Measurements from ENCODE around the gene VPS37B.
A peak's percentile ranks its signal among the peaks of the same experiment; 100 is the strongest.
"Not testable (repeated sequence)": the region's sequence is repeated elsewhere in the genome, so short reads cannot be mapped to it uniquely, and the experiment has no call there.

VPS37B gene

DNA sequence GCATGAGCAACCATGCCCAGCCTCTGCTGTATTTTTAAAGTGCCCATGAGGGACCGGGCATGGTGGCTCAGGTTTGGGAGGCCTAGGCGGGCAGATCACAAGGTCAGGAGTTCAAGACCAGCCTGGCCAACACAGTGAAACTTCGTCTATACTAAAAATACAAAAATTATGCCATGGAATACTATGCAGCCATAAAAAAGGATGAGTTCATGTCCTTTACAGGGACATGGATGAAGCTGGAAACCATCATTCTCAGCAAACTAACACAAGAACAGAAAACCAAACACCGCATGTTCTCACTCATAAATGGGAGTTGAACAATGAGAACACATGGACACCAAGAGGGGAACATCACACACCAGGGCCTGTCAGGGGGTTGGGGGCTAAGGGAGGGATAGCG, 9.3 kb upstream of the VPS37B start:
- H2BK5ac ChIP-seq (ENCODE audit: low read depth, low read length, poor library complexity); H2BK12ac ChIP-seq (ENCODE audit: low read length); H2BK120ac ChIP-seq (ENCODE audit: insufficient read depth, low read length, poor library complexity); H3K9ac ChIP-seq (ENCODE audit: low read length); H3K27me3 ChIP-seq (ENCODE audit: insufficient read depth, low read length); H4K91ac ChIP-seq (ENCODE audit: low read depth, low read length); H2AK5ac ChIP-seq (ENCODE audit: low read length); H3K18ac ChIP-seq (ENCODE audit: low read length); H4K8ac ChIP-seq (ENCODE audit: low read depth, low read length); H3K4me1 ChIP-seq (ENCODE audit: control insufficient read depth in 1 of 2, insufficient read depth in 2 of 2, low read length in 2 of 2); H4K12ac ChIP-seq (ENCODE audit: low read depth, low read length); H3K4ac ChIP-seq (ENCODE audit: low read depth, low read length); H3K36me3 ChIP-seq (ENCODE audit: control insufficient read depth in 1 of 2, insufficient read depth in 2 of 2, low read length in 2 of 2); H3K4me2 ChIP-seq (ENCODE audit: low read length); H3K9me3 ChIP-seq (ENCODE audit: insufficient read depth, low read depth, low read length); H3K79me1 ChIP-seq (ENCODE audit: low read length); H3K14ac ChIP-seq (ENCODE audit: low read length); DNase-seq; H3K27ac ChIP-seq (ENCODE audit: low read depth, low read length); H3K79me2 ChIP-seq (ENCODE audit: control insufficient read depth, insufficient read depth, low read length, poor library complexity); H3K23ac ChIP-seq (ENCODE audit: low read length); H3K4me3 ChIP-seq (ENCODE audit: low read depth, low read length); H2AFZ ChIP-seq (ENCODE audit: insufficient read depth, low read length, poor library complexity): not testable (repeated sequence)
- no CpG with 5 or more reads among the region's 5 CpGs for WGBS (ENCODE audit: extremely low coverage, insufficient coverage, insufficient read length)

DNA sequence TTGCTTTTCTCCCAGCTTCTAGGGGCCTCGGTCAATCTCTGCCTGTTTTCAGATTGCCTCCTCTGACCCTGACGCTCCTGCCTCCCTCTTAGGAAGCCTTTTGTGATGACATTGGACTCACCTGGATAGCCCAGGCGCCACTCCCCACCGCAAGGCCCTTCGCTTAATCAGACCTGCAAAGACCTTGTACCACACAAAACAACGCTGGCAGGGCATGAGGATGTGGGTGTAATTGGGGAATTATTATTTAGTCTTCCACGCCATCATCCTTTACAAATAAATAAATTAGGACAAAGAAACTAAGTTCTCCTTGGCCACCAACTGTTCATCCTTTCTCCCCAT, 7.7 kb upstream of the VPS37B start:
- Histone ChIP-seq H3K18ac (ENCODE audit: low read length) (no peak overlapping the region), H3K23ac (ENCODE audit: low read length) (no peak overlapping the region), H2BK12ac (ENCODE audit: low read length) (no peak overlapping the region), H3K27ac (ENCODE audit: low read depth, low read length) (no peak overlapping the region), H4K8ac (ENCODE audit: low read depth, low read length) (no peak overlapping the region), H4K12ac (ENCODE audit: low read depth, low read length) (no peak overlapping the region), H3K9ac (ENCODE audit: low read length) (no peak overlapping the region), H3K4ac (ENCODE audit: low read depth, low read length) (no peak overlapping the region), H2BK5ac (ENCODE audit: low read depth, low read length, poor library complexity) (no peak overlapping the region), H4K91ac (ENCODE audit: low read depth, low read length) (no peak overlapping the region), H3K79me1 (ENCODE audit: low read length) (no peaks in the 10 kb centered on the region), H3K4me2 (ENCODE audit: low read length) (no peak overlapping the region), H3K79me2 (ENCODE audit: control insufficient read depth, insufficient read depth, low read length, poor library complexity) (no peaks in the 10 kb centered on the region), H2AFZ (ENCODE audit: insufficient read depth, low read length, poor library complexity) (no peak overlapping the region), H2AK5ac (ENCODE audit: low read length) (no peak overlapping the region), H3K27me3 (ENCODE audit: insufficient read depth, low read length) (no peaks in the 10 kb centered on the region), H3K36me3 (ENCODE audit: control insufficient read depth in 1 of 2, insufficient read depth in 2 of 2, low read length in 2 of 2) (no peaks in the 10 kb centered on the region), H2BK120ac (ENCODE audit: insufficient read depth, low read length, poor library complexity) (no peak overlapping the region), H3K14ac (ENCODE audit: low read length) (no peak overlapping the region), H3K4me1 (ENCODE audit: control insufficient read depth in 1 of 2, insufficient read depth in 2 of 2, low read length in 2 of 2) (peaks cover 0 to 2% of the 10 kb centered on the region in 2 experiments), H3K9me3 (ENCODE audit: insufficient read depth, low read depth, low read length) (peaks cover 2% of the 10 kb centered on the region), H3K4me3 (ENCODE audit: low read depth, low read length) (no peak overlapping the region)
- WGBS (ENCODE audit: extremely low coverage, insufficient coverage, insufficient read length), result no CpG with 5 or more reads among the region's 7 CpGs
- no peak for DNase-seq

DNA sequence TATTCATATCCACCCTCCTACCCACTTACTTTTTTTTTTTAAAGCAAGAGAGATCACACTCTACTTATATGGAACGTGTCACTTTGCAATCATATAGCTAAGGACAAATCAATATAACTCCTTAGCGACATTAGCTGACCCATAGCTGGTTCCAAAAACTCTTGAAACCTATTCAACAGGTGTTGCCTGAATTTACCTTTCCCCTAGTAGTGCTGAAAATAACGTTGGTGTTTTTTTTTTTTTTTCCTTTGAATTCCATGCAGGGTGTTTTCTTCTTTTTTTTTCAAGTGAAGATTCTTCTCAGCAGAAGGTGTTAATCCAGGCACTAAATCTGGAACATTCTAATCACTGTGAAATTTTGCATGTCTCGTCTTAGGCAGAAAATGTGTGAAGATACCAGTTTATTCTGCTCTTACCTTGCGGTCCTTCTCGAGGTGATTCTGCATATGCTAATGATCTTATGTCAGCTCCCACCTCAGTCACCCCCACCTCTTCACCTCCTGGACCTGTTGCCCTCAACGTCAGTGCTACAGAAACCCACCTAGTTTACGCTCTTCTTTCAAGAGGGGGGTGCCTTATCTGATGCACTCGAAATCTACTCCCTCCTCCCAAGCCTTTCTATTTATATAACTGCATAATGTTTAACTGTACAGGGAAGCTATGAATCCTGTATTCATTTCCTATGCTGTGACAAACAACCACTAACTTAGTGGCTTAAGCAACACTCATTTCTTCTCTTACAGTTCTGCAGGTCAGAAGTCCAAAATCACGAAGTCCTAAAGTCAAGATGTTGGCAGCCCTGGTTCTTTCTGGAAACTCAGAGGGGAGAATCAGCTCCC, 7.1 kb upstream of the VPS37B start:
- H4K91ac ChIP-seq (ENCODE audit: low read depth, low read length), result no peak overlapping the region
- no CpG with 5 or more reads among the region's 10 CpGs for WGBS (ENCODE audit: extremely low coverage, insufficient coverage, insufficient read length)
- H3K4ac ChIP-seq (ENCODE audit: low read depth, low read length), result no peak overlapping the region
- H3K79me2 ChIP-seq (ENCODE audit: control insufficient read depth, insufficient read depth, low read length, poor library complexity), result no peaks in the 10 kb centered on the region
- H2BK120ac ChIP-seq (ENCODE audit: insufficient read depth, low read length, poor library complexity), result no peak overlapping the region
- no peaks in the 10 kb centered on the region for H3K36me3 ChIP-seq (ENCODE audit: control insufficient read depth in 1 of 2, insufficient read depth in 2 of 2, low read length in 2 of 2)
- H3K23ac ChIP-seq (ENCODE audit: low read length), result no peak overlapping the region
- H3K9ac ChIP-seq (ENCODE audit: low read length), result no peak overlapping the region
- no peak overlapping the region for H3K4me2 ChIP-seq (ENCODE audit: low read length)
- no peak overlapping the region for H2BK12ac ChIP-seq (ENCODE audit: low read length)
- H3K14ac ChIP-seq (ENCODE audit: low read length), result no peak overlapping the region
- no peak for DNase-seq
- no peaks in the 10 kb centered on the region for H3K79me1 ChIP-seq (ENCODE audit: low read length)
- H3K4me3 ChIP-seq (ENCODE audit: low read depth, low read length), result no peak overlapping the region
- no peak overlapping the region for H3K27ac ChIP-seq (ENCODE audit: low read depth, low read length)
- no peaks in the 10 kb centered on the region for H3K27me3 ChIP-seq (ENCODE audit: insufficient read depth, low read length)
- no peak overlapping the region for H4K8ac ChIP-seq (ENCODE audit: low read depth, low read length)
- no peak overlapping the region for H2AK5ac ChIP-seq (ENCODE audit: low read length)
- H3K4me1 ChIP-seq (ENCODE audit: control insufficient read depth in 1 of 2, insufficient read depth in 2 of 2, low read length in 2 of 2), result peaks cover 0 to 2% of the 10 kb centered on the region in 2 experiments
- no peak overlapping the region for H3K18ac ChIP-seq (ENCODE audit: low read length)
- H2AFZ ChIP-seq (ENCODE audit: insufficient read depth, low read length, poor library complexity), result no peak overlapping the region
- no peak overlapping the region for H4K12ac ChIP-seq (ENCODE audit: low read depth, low read length)
- no peak overlapping the region for H2BK5ac ChIP-seq (ENCODE audit: low read depth, low read length, poor library complexity)
- peaks cover 2% of the 10 kb centered on the region for H3K9me3 ChIP-seq (ENCODE audit: insufficient read depth, low read depth, low read length)

DNA sequence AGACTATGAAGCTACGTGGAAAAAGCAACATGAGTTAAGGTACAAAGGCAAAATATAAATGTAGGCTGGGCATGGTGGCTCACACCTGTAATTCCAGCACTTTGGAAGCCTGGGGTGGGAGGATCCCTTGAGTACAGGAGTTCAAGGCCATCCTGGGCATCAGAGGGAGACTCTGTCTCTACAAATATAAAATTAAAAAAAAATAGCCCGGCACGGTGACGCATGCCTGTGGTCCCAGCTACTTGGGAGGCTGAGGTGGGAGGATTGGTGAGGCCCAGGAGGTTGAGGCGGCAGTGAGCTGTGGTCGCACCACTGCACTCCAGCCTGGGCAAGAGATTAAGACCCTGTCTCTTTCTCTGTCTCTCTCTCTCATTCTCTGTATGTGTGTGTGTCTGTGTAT, 4.0 kb upstream of the VPS37B start:
- Histone ChIP-seq H2AFZ (ENCODE audit: insufficient read depth, low read length, poor library complexity) (no peak overlapping the region), H3K4me2 (ENCODE audit: low read length) (no peak overlapping the region), H3K14ac (ENCODE audit: low read length) (no peak overlapping the region), H2BK120ac (ENCODE audit: insufficient read depth, low read length, poor library complexity) (no peak overlapping the region), H4K12ac (ENCODE audit: low read depth, low read length) (no peak overlapping the region), H3K9ac (ENCODE audit: low read length) (no peak overlapping the region), H4K91ac (ENCODE audit: low read depth, low read length) (no peak overlapping the region), H2BK5ac (ENCODE audit: low read depth, low read length, poor library complexity) (no peak overlapping the region), H3K4ac (ENCODE audit: low read depth, low read length) (no peak overlapping the region), H3K18ac (ENCODE audit: low read length) (no peak overlapping the region), H3K9me3 (ENCODE audit: insufficient read depth, low read depth, low read length) (peaks cover 2% of the 10 kb centered on the region), H3K27ac (ENCODE audit: low read depth, low read length) (no peak overlapping the region), H3K36me3 (ENCODE audit: control insufficient read depth in 1 of 2, insufficient read depth in 2 of 2, low read length in 2 of 2) (no peaks in the 10 kb centered on the region), H3K23ac (ENCODE audit: low read length) (no peak overlapping the region), H2AK5ac (ENCODE audit: low read length) (no peak overlapping the region), H3K4me3 (ENCODE audit: low read depth, low read length) (no peak overlapping the region), H3K27me3 (ENCODE audit: insufficient read depth, low read length) (no peaks in the 10 kb centered on the region), H3K4me1 (ENCODE audit: control insufficient read depth in 1 of 2, insufficient read depth in 2 of 2, low read length in 2 of 2) (peaks cover 8% of the 10 kb centered on the region in 2 experiments), H3K79me2 (ENCODE audit: control insufficient read depth, insufficient read depth, low read length, poor library complexity) (peaks cover 10% of the 10 kb centered on the region), H3K79me1 (ENCODE audit: low read length) (peaks cover 13% of the 10 kb centered on the region), H4K8ac (ENCODE audit: low read depth, low read length) (no peak overlapping the region), H2BK12ac (ENCODE audit: low read length) (peak overlapping the region; percentile 87)
- DNase-seq, result no peak
- whole genome bisulfite sequencing (ENCODE audit: extremely low coverage, insufficient coverage, insufficient read length), result no CpG with 5 or more reads among the region's 6 CpGs
